ENCODE data around the gene SMURF2. TPM values are rescaled to one million over a fixed set of nuclear protein-coding genes. Genes with fewer than 3 reads are reported as not detected.
A peak's percentile ranks its signal among the peaks of the same experiment; 100 is the strongest.

The SMURF2 gene
- polyA plus RNA-seq, 2 of the 4 experiments (the other 2 are of a cell fraction) = 16.7 to 26.3 TPM

DNA sequence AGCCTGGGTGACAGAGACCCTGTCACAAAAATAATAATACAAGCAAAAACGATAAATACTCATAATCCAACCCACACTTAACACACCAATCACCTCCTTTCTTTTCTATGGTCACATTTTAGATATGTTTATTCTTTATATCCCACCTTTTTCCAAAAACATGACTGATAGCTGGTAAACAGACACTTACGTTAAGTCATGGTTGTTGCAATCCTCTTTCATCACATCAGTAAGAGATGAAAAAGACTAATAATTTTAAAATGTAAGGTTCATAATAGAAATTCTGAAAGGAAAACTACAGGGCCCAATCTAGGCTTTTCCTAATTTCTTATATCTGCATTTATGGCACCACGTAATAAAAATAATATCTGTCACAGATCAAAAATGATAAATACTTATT is 10.2 kb downstream of the SMURF2 start (continued):
- TF ChIP-seq, protein P1, sequence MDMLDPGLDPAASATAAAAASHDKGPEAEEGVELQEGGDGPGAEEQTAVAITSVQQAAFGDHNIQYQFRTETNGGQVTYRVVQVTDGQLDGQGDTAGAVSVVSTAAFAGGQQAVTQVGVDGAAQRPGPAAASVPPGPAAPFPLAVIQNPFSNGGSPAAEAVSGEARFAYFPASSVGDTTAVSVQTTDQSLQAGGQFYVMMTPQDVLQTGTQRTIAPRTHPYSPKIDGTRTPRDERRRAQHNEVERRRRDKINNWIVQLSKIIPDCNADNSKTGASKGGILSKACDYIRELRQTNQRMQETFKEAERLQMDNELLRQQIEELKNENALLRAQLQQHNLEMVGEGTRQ (IDR thresholded peaks at IDR 0.05) = no peak
- no peak for TF ChIP-seq ESRRA (IDR thresholded peaks at IDR 0.05; ENCODE audit: borderline replicate concordance, low read length)

DNA sequence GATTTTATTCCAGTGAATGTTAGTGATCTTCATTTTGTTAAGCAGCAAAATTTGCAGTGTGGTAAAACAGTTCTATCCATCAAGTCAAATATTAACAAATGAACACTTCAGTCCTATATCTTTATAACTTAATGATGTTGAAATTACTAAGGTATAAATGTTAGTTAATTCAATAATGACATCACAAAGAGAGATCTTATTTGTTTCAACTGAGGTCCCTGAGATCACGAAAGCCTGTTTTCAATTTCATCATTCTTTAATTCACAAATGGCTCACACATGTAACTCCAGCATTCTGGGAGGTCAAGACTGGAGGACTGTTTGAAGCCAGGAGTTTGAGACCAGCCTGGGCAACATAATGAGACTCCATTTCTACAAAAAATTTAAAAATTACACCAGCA is 13.9 kb downstream of the SMURF2 start:
- TF ChIP-seq NPAS2 (CRISPR knock-in tag; IDR thresholded peaks at IDR 0.05; ENCODE audit: borderline replicate concordance) (no peak), MYC (IDR thresholded peaks at IDR 0.05; ENCODE audit: borderline replicate concordance, low read length) (no peak), CEBPB (IDR thresholded peaks at IDR 0.05) (no peak), RFX5 (IDR thresholded peaks at IDR 0.05) (no peak), EHF (CRISPR knock-in tag; IDR thresholded peaks at IDR 0.05) (no peak), ZC3H11A (IDR thresholded peaks at IDR 0.05) (no peak), POLR2AphosphoS2 (conservative IDR thresholded peaks at IDR 0.05; ENCODE audit: low read length) (no peak), TP53 (CRISPR knock-in tag; IDR thresholded peaks at IDR 0.05) (no peak), MAZ (IDR thresholded peaks at IDR 0.05; ENCODE audit: borderline replicate concordance, low read depth, low read length) (no peak), PHF8 (IDR thresholded peaks at IDR 0.05; ENCODE audit: borderline replicate concordance, low read depth) (no peak), CBX8 (IDR thresholded peaks at IDR 0.05) (no peak), HEYL (CRISPR knock-in tag; IDR thresholded peaks at IDR 0.05) (no peak), FOXS1 (CRISPR knock-in tag; IDR thresholded peaks at IDR 0.05) (no peak)
- TF ChIP-seq, protein P2, sequence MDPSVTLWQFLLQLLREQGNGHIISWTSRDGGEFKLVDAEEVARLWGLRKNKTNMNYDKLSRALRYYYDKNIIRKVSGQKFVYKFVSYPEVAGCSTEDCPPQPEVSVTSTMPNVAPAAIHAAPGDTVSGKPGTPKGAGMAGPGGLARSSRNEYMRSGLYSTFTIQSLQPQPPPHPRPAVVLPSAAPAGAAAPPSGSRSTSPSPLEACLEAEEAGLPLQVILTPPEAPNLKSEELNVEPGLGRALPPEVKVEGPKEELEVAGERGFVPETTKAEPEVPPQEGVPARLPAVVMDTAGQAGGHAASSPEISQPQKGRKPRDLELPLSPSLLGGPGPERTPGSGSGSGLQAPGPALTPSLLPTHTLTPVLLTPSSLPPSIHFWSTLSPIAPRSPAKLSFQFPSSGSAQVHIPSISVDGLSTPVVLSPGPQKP (IDR thresholded peaks at IDR 0.05; ENCODE audit: low read depth, low read length) = no peak
- TF ChIP-seq, protein P3, sequence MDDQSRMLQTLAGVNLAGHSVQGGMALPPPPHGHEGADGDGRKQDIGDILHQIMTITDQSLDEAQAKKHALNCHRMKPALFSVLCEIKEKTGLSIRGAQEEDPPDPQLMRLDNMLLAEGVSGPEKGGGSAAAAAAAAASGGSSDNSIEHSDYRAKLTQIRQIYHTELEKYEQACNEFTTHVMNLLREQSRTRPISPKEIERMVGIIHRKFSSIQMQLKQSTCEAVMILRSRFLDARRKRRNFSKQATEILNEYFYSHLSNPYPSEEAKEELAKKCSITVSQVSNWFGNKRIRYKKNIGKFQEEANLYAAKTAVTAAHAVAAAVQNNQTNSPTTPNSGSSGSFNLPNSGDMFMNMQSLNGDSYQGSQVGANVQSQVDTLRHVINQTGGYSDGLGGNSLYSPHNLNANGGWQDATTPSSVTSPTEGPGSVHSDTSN (IDR thresholded peaks at IDR 0.05) = no peak
- TF ChIP-seq, protein P4, sequence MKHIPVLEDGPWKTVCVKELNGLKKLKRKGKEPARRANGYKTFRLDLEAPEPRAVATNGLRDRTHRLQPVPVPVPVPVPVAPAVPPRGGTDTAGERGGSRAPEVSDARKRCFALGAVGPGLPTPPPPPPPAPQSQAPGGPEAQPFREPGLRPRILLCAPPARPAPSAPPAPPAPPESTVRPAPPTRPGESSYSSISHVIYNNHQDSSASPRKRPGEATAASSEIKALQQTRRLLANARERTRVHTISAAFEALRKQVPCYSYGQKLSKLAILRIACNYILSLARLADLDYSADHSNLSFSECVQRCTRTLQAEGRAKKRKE (CRISPR knock-in tag; IDR thresholded peaks at IDR 0.05; ENCODE audit: low read depth) = no peak
- no peak for FAIRE-seq
- no peak for ATAC-seq
- H3K4me2 ChIP-seq = no peak overlapping the region
- H3K4me1 ChIP-seq = peaks cover 33% of the 10 kb centered on the region
- H3K27ac ChIP-seq = peak overlapping the region in 1 of 2 experiments; percentile 26; a peak in 1 of 6 replicates
- H3K4me3 ChIP-seq = no peak overlapping the region
- no peak for DNase-seq (ENCODE audit: low read depth in 1 of 2, low spot score in 1 of 2)
- ChIA-PET CTCF (interaction anchor here (0.6 to 5.4 kb wide), 17 partner anchors 7 to 228 kb away, joined by 3 to 42 read pairs (median 6); no protein-coding TSS in a partner anchor), POLR2A (interaction anchor here (1.1 kb wide), 1 partner anchor 142 kb away, joined by 4 read pairs; the partner anchor contains the start of gene CEP95)
- H3K9me3 ChIP-seq = no peaks in the 10 kb centered on the region
- WGBS (ENCODE audit: missing lambda C conversion rate) = 79% methylated on average over 1 of the region's 1 CpG

DNA sequence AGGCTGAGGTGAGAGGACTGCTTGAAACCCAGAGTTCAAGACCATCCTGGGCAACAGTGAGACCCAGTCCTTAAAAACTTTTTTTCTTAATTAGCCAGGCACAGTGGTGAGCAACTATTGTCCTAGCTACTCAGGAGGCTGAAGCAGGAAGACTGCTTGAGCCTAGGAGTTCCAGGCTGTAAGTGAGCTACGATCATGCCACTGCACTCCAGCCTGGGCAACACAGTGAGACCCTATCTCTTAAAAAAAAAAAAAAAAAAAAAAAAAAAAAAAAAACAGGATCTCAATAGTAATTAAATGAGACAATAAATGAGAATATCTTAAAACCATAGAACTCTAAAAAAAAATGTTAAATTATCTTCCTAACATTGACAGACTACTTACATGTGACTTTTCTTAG is 14.3 kb downstream of the SMURF2 start:
- H3K4me2 ChIP-seq = no peak overlapping the region
- no peak overlapping the region for H3K27ac ChIP-seq
- no peak for TF ChIP-seq ESRRA (IDR thresholded peaks at IDR 0.05; ENCODE audit: borderline replicate concordance, low read length)
- TF ChIP-seq ZSCAN20 (CRISPR knock-in tag; IDR thresholded peaks at IDR 0.05) = no peak
- no peak for TF ChIP-seq MAFK (IDR thresholded peaks at IDR 0.05; ENCODE audit: partially characterized antibody)
- TF ChIP-seq RARB (CRISPR knock-in tag; IDR thresholded peaks at IDR 0.05) = no peak
- no peak for TF ChIP-seq CHD2 (IDR thresholded peaks at IDR 0.05; ENCODE audit: low read length, partially characterized antibody)
- no peak for TF ChIP-seq EHMT2 (IDR thresholded peaks at IDR 0.05; ENCODE audit: low read depth)
- TF ChIP-seq KDM5A (IDR thresholded peaks at IDR 0.05) = no peak
- TF ChIP-seq, protein P3 (IDR thresholded peaks at IDR 0.05) = no peak
- ATAC-seq (no peak), FAIRE-seq (no peak), DNase-seq (ENCODE audit: low read depth in 1 of 2, low spot score in 1 of 2) (no peak)
- 93% methylated on average over 1 of the region's 1 CpG for WGBS (ENCODE audit: missing lambda C conversion rate)
- H3K4me1 ChIP-seq = peaks cover 30% of the 10 kb centered on the region; the same call in 2 of the 3 replicates
- POLR2A ChIA-PET = interaction anchor here (1.1 kb wide), 1 partner anchor 141 kb away, joined by 4 read pairs; the partner anchor contains the start of gene CEP95
- no peaks in the 10 kb centered on the region for H3K9me3 ChIP-seq
- CTCF ChIA-PET = interaction anchor here (0.7 to 5.4 kb wide), 17 partner anchors 7 to 228 kb away, joined by 3 to 42 read pairs (median 6); no protein-coding TSS in a partner anchor
- no peak overlapping the region for H3K4me3 ChIP-seq
